Hepatocyte (in vitro differentiated cells): Measurements from ENCODE around the gene ZNF521.

Experiments
- CTCF ChIP-seq: fragments of 200-600 bp; sonication (generic); IDR thresholded peaks from 2 replicates; pipeline ENCODE4 v1.5.1; 2016; ENCODE audit warnings: antibody characterized with exemption, mild to moderate bottlenecking; ENCODE audit not compliant: poor library complexity
- EZH2phosphoT487 ChIP-seq: fragments of 200-600 bp; sonication (generic); IDR thresholded peaks from one replicate; pipeline ENCODE4 v1.6.1; 2018; ENCODE audit warnings: antibody characterized with exemption, mild to moderate bottlenecking, low read depth, moderate library complexity; ENCODE audit not compliant: unreplicated experiment, severe bottlenecking

- TF ChIP-seq CTCF (no peak), EZH2phosphoT487 (no peak)
These were observed 210.6 kb downstream of the ZNF521 start for GRCh38 chr18:25141399-25141798.
